ENCODE measurements around the gene BDNF. TPM values are rescaled to one million over a fixed set of nuclear protein-coding genes. Genes with fewer than 3 reads are reported as not detected.

BDNF gene
- total and polyA plus RNA-seq, 2 of the 8 experiments (the other 6 are each of a cell fraction or from before 2014, with no cell fraction given) = 2.4 to 5.4 TPM

DNA sequence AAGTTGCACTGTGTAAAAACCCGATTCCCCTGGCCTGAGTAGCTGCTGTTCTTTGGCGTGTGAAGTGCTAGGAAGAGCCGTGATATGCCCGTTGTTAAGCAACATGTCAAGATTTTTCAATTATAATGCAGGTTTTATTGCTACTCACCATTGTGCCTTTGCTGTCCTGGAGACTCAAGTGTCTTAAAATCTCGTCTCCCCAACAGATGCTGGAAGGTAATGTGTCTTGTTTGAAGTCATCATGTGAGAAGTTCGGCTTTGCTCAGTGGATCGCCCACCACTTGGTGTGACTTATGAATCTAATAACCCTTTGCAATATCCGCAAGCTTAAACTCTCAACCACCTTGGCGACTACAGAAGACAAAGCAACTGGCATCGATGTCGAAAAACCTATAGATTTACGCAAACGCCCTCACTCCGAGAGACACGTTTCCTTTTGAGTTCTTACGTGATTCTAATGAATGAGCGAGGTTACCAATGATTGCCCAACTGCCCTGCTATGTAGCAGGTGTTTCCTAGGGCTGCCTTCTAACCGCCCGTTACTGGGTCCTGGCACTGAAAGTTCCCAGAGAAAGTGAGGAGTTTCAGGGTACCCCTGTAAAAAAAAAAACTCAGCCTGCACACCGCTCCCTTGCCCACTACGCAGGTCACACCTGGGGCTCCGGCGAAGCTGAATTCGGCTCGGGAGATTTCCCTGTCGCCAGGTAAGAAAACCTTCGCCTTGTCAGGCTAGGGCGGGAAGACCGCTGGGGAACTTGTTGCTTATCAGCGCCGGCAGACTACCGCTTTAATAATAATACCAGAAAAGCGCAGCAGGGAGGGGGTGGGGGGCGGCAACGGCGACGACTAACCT lies 21.2 kb upstream of the BDNF start:
- H2BK120ac ChIP-seq (replicated peaks; ENCODE audit: low read depth, low read length) = no peak overlapping the region
- FAIRE-seq = peak; percentile 60

More for the DNA sequence above, 21.2 kb upstream of the BDNF start:
- H4K8ac ChIP-seq (ENCODE audit: extremely low read depth, insufficient read depth, low read length) = no peak overlapping the region
- no peak overlapping the region for H2AFZ ChIP-seq (ENCODE audit: low read length)
- H2AK5ac ChIP-seq (ENCODE audit: low read depth, low read length) = 0 out of 2 replicates have a peak overlapping the region, but pooled peaks have one; percentile 6
- peak overlapping the region; percentile 53 to 74 (median 64) for H3K4me3 ChIP-seq (ENCODE audit: extremely low read depth in 1 of 4, insufficient read depth in 2 of 4, low read depth in 3 of 4, low read length in 4 of 4)
- H3K36me3 ChIP-seq (ENCODE audit: control insufficient read depth in 2 of 4, insufficient read depth in 4 of 4, low read length in 3 of 4) = no peaks in the 10 kb centered on the region
- no peak overlapping the region for H3K56ac ChIP-seq (replicated peaks; ENCODE audit: insufficient read length, low read depth, low read length)
- H3K27ac ChIP-seq (ENCODE audit: low read depth, low read length) = no peak overlapping the region
- H3K14ac ChIP-seq (ENCODE audit: insufficient read length) = no peak overlapping the region
- 5% methylated on average over 37 of the region's 37 CpGs; no CpG with 5 or more reads in 1 of the 2 experiments for WGBS, 2 experiments (ENCODE audit: extremely low coverage in 1 of 2, insufficient coverage in 1 of 2, insufficient read length in 1 of 2, insufficient replicate concordance in 2 of 2, low coverage in 1 of 2, low lambda C conversion rate in 2 of 2, missing lambda C conversion rate in 1 of 2)
- H2BK5ac ChIP-seq (ENCODE audit: low read depth, low read length) = no peak overlapping the region
- peak in 1 of 2 experiments; percentile 64 for DNase-seq (ENCODE audit: low read depth in 1 of 2, low spot score in 2 of 2)
- H2BK20ac ChIP-seq (ENCODE audit: low read length) = no peak overlapping the region
- no peaks in the 10 kb centered on the region for H3K79me2 ChIP-seq (ENCODE audit: control insufficient read depth in 1 of 2, insufficient read depth in 2 of 2, low read length in 2 of 2)
- no peaks in the 10 kb centered on the region for H3K9me3 ChIP-seq (ENCODE audit: insufficient read depth in 2 of 2, low read depth in 1 of 2, low read length in 1 of 2)
- no peaks in the 10 kb centered on the region for H3K79me1 ChIP-seq (ENCODE audit: low read depth, low read length)
- H2BK12ac ChIP-seq (ENCODE audit: low read depth, low read length) = peak overlapping the region; percentile 4
- no peak overlapping the region for H4K91ac ChIP-seq (replicated peaks; ENCODE audit: insufficient read length, low read length)
- H4K5ac ChIP-seq (ENCODE audit: insufficient read length, low read depth, low read length) = no peak overlapping the region
- no peak overlapping the region; a peak in 3 of 7 replicates for H3K9ac ChIP-seq (replicated peaks in 1 of 4; ENCODE audit: extremely low read depth in 1 of 4, low read depth in 3 of 4, low read length in 3 of 4)
- no peak overlapping the region for H3K23ac ChIP-seq (ENCODE audit: insufficient read length)
- no peak overlapping the region for H2BK15ac ChIP-seq (ENCODE audit: low read length)
- ChIA-PET CTCF (ENCODE audit: partially characterized antibody) (interaction anchor here (1.1 to 11.2 kb wide), 4 partner anchors 19 to 273 kb away, joined by 3 to 223 read pairs (median 19); partner anchors contain the start of gene BDNF), POLR2A (ENCODE audit: partially characterized antibody) (interaction anchor here (0.5 to 9.1 kb wide), 6 partner anchors 12 to 389 kb away, joined by 3 to 191 read pairs (median 6); partner anchors contain the start of genes BDNF and LIN7C)
- H3K4me1 ChIP-seq (replicated peaks in 1 of 4; ENCODE audit: control insufficient read depth in 3 of 4, insufficient read depth in 4 of 4, low read length in 3 of 4) = peaks cover 5 to 15% (median 10%) of the 10 kb centered on the region in 4 experiments
- peak overlapping the region; percentile 93 for H3K18ac ChIP-seq (ENCODE audit: extremely low read depth, low read length)
- peak overlapping the region; percentile 94 to 97 for H3K4me2 ChIP-seq (ENCODE audit: insufficient read depth in 1 of 2, low read depth in 2 of 2, low read length in 2 of 2)
- H3K23me2 ChIP-seq (ENCODE audit: low read depth, low read length) = peaks cover 36% of the 10 kb centered on the region
- peak; percentile 64 for TF ChIP-seq RNF2 (IDR thresholded peaks at IDR 0.05; ENCODE audit: borderline replicate concordance, low read depth, low read length, missing control alignments, poor library complexity, severe bottlenecking)
- TF ChIP-seq EZH2 (IDR thresholded peaks at IDR 0.05; ENCODE audit: low read depth, low read length, severe bottlenecking) = peak; percentile 48
- TF ChIP-seq, protein P1, sequence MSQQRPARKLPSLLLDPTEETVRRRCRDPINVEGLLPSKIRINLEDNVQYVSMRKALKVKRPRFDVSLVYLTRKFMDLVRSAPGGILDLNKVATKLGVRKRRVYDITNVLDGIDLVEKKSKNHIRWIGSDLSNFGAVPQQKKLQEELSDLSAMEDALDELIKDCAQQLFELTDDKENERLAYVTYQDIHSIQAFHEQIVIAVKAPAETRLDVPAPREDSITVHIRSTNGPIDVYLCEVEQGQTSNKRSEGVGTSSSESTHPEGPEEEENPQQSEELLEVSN (IDR thresholded peaks at IDR 0.05) = peak; percentile 47; the same call in 1 of the 2 replicates
- TF ChIP-seq SUZ12 (IDR thresholded peaks at IDR 0.05; ENCODE audit: low read length) = peak; percentile 56; the same call in 1 of the 2 replicates
- peak; percentile 85; the same call in 1 of the 2 replicates for TF ChIP-seq CEBPB (IDR thresholded peaks at IDR 0.05; ENCODE audit: low read depth, low read length)
- no peak for TF ChIP-seq CBX8 (IDR thresholded peaks at IDR 0.05; ENCODE audit: borderline replicate concordance, low read depth, low read length)
- TF ChIP-seq HDAC2 (IDR thresholded peaks at IDR 0.05; ENCODE audit: borderline replicate concordance in 1 of 2, low read depth in 2 of 2, low read length in 2 of 2) = 0 out of 4 replicates have a peak, but pooled peaks of 1 of the 2 experiments have one; percentile 2
- no peak for TF ChIP-seq ZNF274 (IDR thresholded peaks at IDR 0.05; ENCODE audit: borderline replicate concordance, extremely low read depth, low read length)
- peaks cover 7 to 29% (median 25%) of the 10 kb centered on the region in 4 experiments for H3K27me3 ChIP-seq (replicated peaks in 1 of 4; ENCODE audit: control insufficient read depth in 3 of 4, extremely low read depth in 1 of 4, insufficient read depth in 3 of 4, low read length in 3 of 4)
- H4K20me1 ChIP-seq (replicated peaks in 1 of 2; ENCODE audit: control insufficient read depth in 1 of 2, insufficient read depth in 2 of 2, low read length in 2 of 2) = peaks cover 0 to 4% of the 10 kb centered on the region in 2 experiments
- no peak overlapping the region for H3K4ac ChIP-seq (replicated peaks; ENCODE audit: insufficient read length, low read depth, low read length)
